Esophagus squamous epithelium (tissue), 4 donors: ENCODE measurements around the gene TIAM2.

Experiments used
- POLR2A ChIP-seq, 4 donors: fragments of 450-650 bp; IDR thresholded peaks; one replicate each; pipeline ENCODE4 v1.6.1; 2017; ENCODE audit warnings: antibody characterized with exemption in 4 of 4, mild to moderate bottlenecking in 4 of 4, moderate library complexity in 3 of 4
- TF ChIP-seq, protein P1 (sequence below), 6 experiments: fragments of 450-650 bp in 4 of 6; fragments of 200-600 bp in 2 of 6; sonication (generic) in 2 of 6; IDR thresholded peaks; one replicate each; pipeline ENCODE4 v1.5.1; 2016 to 2019; ENCODE audit warnings: antibody characterized with exemption in 6 of 6, mild to moderate bottlenecking in 4 of 6, moderate library complexity in 4 of 6

DNA sequence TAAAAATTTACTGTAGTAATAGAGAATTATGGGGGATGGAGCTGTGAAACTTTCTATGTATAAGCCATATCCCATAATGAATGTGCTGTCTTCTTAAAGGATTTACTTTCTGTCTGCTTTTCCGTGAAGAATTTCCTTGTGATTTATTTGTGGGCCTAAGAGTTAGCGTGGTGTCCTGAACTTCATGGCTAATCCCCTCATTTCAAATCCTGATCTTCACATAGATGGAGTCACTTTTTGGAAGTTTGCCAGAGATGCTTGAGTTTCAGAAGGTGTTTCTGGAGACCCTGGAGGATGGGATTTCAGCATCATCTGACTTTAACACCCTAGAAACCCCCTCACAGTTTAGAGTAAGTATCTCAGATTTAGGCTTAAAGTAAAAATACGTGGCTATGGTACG lies 249.3 kb downstream of the TIAM2 start:
- no peak for TF ChIP-seq POLR2A (IDR thresholded peaks at IDR 0.05)
- TF ChIP-seq, protein P1, sequence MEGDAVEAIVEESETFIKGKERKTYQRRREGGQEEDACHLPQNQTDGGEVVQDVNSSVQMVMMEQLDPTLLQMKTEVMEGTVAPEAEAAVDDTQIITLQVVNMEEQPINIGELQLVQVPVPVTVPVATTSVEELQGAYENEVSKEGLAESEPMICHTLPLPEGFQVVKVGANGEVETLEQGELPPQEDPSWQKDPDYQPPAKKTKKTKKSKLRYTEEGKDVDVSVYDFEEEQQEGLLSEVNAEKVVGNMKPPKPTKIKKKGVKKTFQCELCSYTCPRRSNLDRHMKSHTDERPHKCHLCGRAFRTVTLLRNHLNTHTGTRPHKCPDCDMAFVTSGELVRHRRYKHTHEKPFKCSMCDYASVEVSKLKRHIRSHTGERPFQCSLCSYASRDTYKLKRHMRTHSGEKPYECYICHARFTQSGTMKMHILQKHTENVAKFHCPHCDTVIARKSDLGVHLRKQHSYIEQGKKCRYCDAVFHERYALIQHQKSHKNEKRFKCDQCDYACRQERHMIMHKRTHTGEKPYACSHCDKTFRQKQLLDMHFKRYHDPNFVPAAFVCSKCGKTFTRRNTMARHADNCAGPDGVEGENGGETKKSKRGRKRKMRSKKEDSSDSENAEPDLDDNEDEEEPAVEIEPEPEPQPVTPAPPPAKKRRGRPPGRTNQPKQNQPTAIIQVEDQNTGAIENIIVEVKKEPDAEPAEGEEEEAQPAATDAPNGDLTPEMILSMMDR (IDR thresholded peaks at IDR 0.05) = no peak
